Endothelial cell (in vitro differentiated cells): ENCODE data around the gene ST3GAL2. TPM values are rescaled to one million over a fixed set of nuclear protein-coding genes. Genes with fewer than 3 reads are reported as not detected.
A peak's percentile ranks its signal among the peaks of the same experiment; 100 is the strongest.

ENCODE experiments used
- DNase-seq: peaks from one replicate; pipeline ENCODE4 v3.0.0; 2021; ENCODE audit warnings: low spot score
- H3K27ac Mint-ChIP-seq: one replicate; pipeline ENCODE4 v1.8.0; 2021; ENCODE audit warnings: mixed read lengths, inconsistent platforms; ENCODE audit not compliant: unreplicated experiment
- H3K27me3 Mint-ChIP-seq: one replicate; pipeline ENCODE4 v1.8.0; 2021; ENCODE audit warnings: mild to moderate bottlenecking, moderate library complexity, mixed read lengths, inconsistent platforms; ENCODE audit not compliant: unreplicated experiment
- H3K36me3 Mint-ChIP-seq: one replicate; pipeline ENCODE4 v1.8.0; 2021; ENCODE audit warnings: mild to moderate bottlenecking, low read depth, mixed read lengths, inconsistent platforms; ENCODE audit not compliant: unreplicated experiment
- H3K4me1 Mint-ChIP-seq: one replicate; pipeline ENCODE4 v1.8.0; 2021; ENCODE audit warnings: mild to moderate bottlenecking, mixed read lengths, inconsistent platforms; ENCODE audit not compliant: unreplicated experiment
- H3K4me3 Mint-ChIP-seq: one replicate; pipeline ENCODE4 v1.8.0; 2021; ENCODE audit warnings: mild to moderate bottlenecking, mixed read lengths, inconsistent platforms; ENCODE audit not compliant: unreplicated experiment
- H3K9me3 Mint-ChIP-seq: one replicate; pipeline ENCODE4 v1.8.0; 2021; ENCODE audit warnings: mixed read lengths, inconsistent platforms; ENCODE audit not compliant: unreplicated experiment
- CTCF ChIP-seq: fragments of 200-600 bp; sonication (generic); IDR thresholded peaks from one replicate; pipeline ENCODE4 v1.5.0; 2021; ENCODE audit warnings: antibody characterized with exemption; ENCODE audit not compliant: unreplicated experiment
- total RNA-seq: library from RNA; stranded (reverse); fragmentation: NEBNext Ultra II Directional; extraction: Animal tissue kit (Norgen Biotek cat#: 25700); gene quantifications from one replicate; pipeline ENCODE4 v1.2.1, GENCODE V29; 2021; ENCODE audit not compliant: unreplicated experiment

The ST3GAL2 gene
- total RNA-seq, 1 donor from 2014 or later = 87.0 TPM

GRCh38 chr16:70460737-70461261 is 21.9 kb upstream of the ST3GAL2 start:
- H3K9me3 Mint-ChIP-seq = no peaks in the 10 kb centered on the region
- H3K27me3 Mint-ChIP-seq = no peaks in the 10 kb centered on the region
- no peak overlapping the region for H3K4me3 Mint-ChIP-seq
- H3K4me1 Mint-ChIP-seq = peaks cover 2% of the 10 kb centered on the region
- no peak for DNase-seq
- no peaks in the 10 kb centered on the region for H3K36me3 Mint-ChIP-seq
- no peak for TF ChIP-seq CTCF
- H3K27ac Mint-ChIP-seq = peak overlapping the region; percentile 9

- no peaks in the 10 kb centered on the region for H3K36me3 Mint-ChIP-seq
- DNase-seq = no peak
- TF ChIP-seq CTCF = no peak
- H3K27me3 Mint-ChIP-seq = peaks cover 3% of the 10 kb centered on the region
- no peak overlapping the region for H3K4me3 Mint-ChIP-seq
- H3K9me3 Mint-ChIP-seq = no peaks in the 10 kb centered on the region
- H3K4me1 Mint-ChIP-seq = peaks cover 8% of the 10 kb centered on the region
- no peak overlapping the region for H3K27ac Mint-ChIP-seq
These were observed 18.7 kb upstream of the ST3GAL2 start for GRCh38 chr16:70457446-70458166.

GRCh38 chr16:70455910-70456309 is 17.0 kb upstream of the ST3GAL2 start:
- H3K27ac Mint-ChIP-seq = no peak overlapping the region
- no peak for DNase-seq
- H3K4me1 Mint-ChIP-seq = peaks cover 6% of the 10 kb centered on the region
- H3K9me3 Mint-ChIP-seq = no peaks in the 10 kb centered on the region
- H3K4me3 Mint-ChIP-seq = peak overlapping the region; percentile 29
- no peak for TF ChIP-seq CTCF
- no peaks in the 10 kb centered on the region for H3K36me3 Mint-ChIP-seq
- peaks cover 3% of the 10 kb centered on the region for H3K27me3 Mint-ChIP-seq

GRCh38 chr16:70454222-70455034 is 15.5 kb upstream of the ST3GAL2 start, which contains the start of gene FCSK:
TSS of gene FCSK (plus strand) at chr16:70454595. CDS start at chr16:70463191, 8,596 bp downstream.
- H3K27ac Mint-ChIP-seq = peak within 1 kb of the TSS; percentile 88
- no peak for TF ChIP-seq CTCF
- H3K9me3 Mint-ChIP-seq = no peaks in the 10 kb centered on the region
- peaks cover 3% of the 10 kb centered on the region for H3K27me3 Mint-ChIP-seq
- peak; percentile 84 for DNase-seq
- H3K4me3 Mint-ChIP-seq = peak within 1 kb of the TSS; percentile 94
- no peaks in the 10 kb centered on the region for H3K36me3 Mint-ChIP-seq
- H3K4me1 Mint-ChIP-seq = peaks cover 6% of the 10 kb centered on the region
